ENCODE measurements around the gene RREB1. TPM values are rescaled to one million over a fixed set of nuclear protein-coding genes. Genes with fewer than 3 reads are reported as not detected.

The RREB1 gene
- total RNA-seq, 4 donors from 2014 or later: 73.9 to 214 (median 107) TPM

GRCh38 chr6:7203939-7204338 is 96.2 kb downstream of the RREB1 start:
- H3K27ac ChIP-seq: peak overlapping the region in 1 of 4 donors; percentile 3
- H3K27me3 ChIP-seq: no peaks in the 10 kb centered on the region
- peaks cover 0 to 17% (median 7%) of the 10 kb centered on the region in 4 donors for H3K4me1 ChIP-seq
- DNase-seq: no peak
- no peak for TF ChIP-seq CTCF (IDR thresholded peaks at IDR 0.05)
- no peak for TF ChIP-seq POLR2A (IDR thresholded peaks at IDR 0.05)
- TF ChIP-seq POLR2AphosphoS5 (IDR thresholded peaks at IDR 0.05): no peak
- no peak for TF ChIP-seq EP300 (IDR thresholded peaks at IDR 0.05; ENCODE audit: low read depth)
- H3K9me3 ChIP-seq: no peaks in the 10 kb centered on the region
- intact Hi-C loops (cut with DNase I; ENCODE audit: low total_unique reads) (no loop called here), in situ Hi-C loops (cut with MboI; ENCODE audit: low pct_ligation_motif_present in 1 of 4, low pct_unique_long_range_greater_than_20kb in 1 of 4, low sequenced_read_pairs in 3 of 4) (no loop called here)
- 97% methylated on average over 8 of the region's 8 CpGs; no CpG with 5 or more reads in 1 of the 2 donors for WGBS, 2 donors (ENCODE audit: low coverage in 1 of 2)
- H3K36me3 ChIP-seq: no peaks in the 10 kb centered on the region
- H3K4me3 ChIP-seq: no peak overlapping the region

GRCh38 chr6:7204726-7205125 is 97.0 kb downstream of the RREB1 start:
- DNase-seq: no peak
- no peaks in the 10 kb centered on the region for H3K27me3 ChIP-seq
- H3K4me3 ChIP-seq: no peak overlapping the region
- WGBS, 2 donors (ENCODE audit: low coverage in 1 of 2): 91 to 100% methylated on average over 3 of the region's 3 CpGs
- intact Hi-C loops (cut with DNase I; ENCODE audit: low total_unique reads) (no loop called here), in situ Hi-C loops (cut with MboI; ENCODE audit: low pct_ligation_motif_present in 1 of 4, low pct_unique_long_range_greater_than_20kb in 1 of 4, low sequenced_read_pairs in 3 of 4) (no loop called here)
- TF ChIP-seq CTCF (IDR thresholded peaks at IDR 0.05): no peak
- TF ChIP-seq POLR2AphosphoS5 (IDR thresholded peaks at IDR 0.05): no peak
- H3K9me3 ChIP-seq: no peaks in the 10 kb centered on the region
- no peak overlapping the region for H3K27ac ChIP-seq
- H3K36me3 ChIP-seq: no peaks in the 10 kb centered on the region
- peaks cover 0 to 19% (median 9%) of the 10 kb centered on the region in 4 donors for H3K4me1 ChIP-seq

GRCh38 chr6:7207720-7208119 is 100.0 kb downstream of the RREB1 start:
- H3K9me3 ChIP-seq: no peaks in the 10 kb centered on the region
- no peak for DNase-seq
- intact Hi-C loops (cut with DNase I; ENCODE audit: low total_unique reads) (no loop called here), in situ Hi-C loops (cut with MboI; ENCODE audit: low pct_ligation_motif_present in 1 of 4, low pct_unique_long_range_greater_than_20kb in 1 of 4, low sequenced_read_pairs in 3 of 4) (no loop called here)
- H3K27me3 ChIP-seq: no peaks in the 10 kb centered on the region
- peaks cover 0 to 18% (median 7%) of the 10 kb centered on the region in 4 donors for H3K36me3 ChIP-seq
- H3K4me1 ChIP-seq: peaks cover 0 to 7% (median 3%) of the 10 kb centered on the region in 4 donors
- 93 to 99% methylated on average over 4 of the region's 4 CpGs for WGBS, 2 donors (ENCODE audit: low coverage in 1 of 2)
- no peak overlapping the region for H3K4me3 ChIP-seq
- TF ChIP-seq POLR2A (IDR thresholded peaks at IDR 0.05): no peak
- no peak overlapping the region for H3K27ac ChIP-seq

- TF ChIP-seq POLR2AphosphoS5 (IDR thresholded peaks at IDR 0.05) (no peak), POLR2A (IDR thresholded peaks at IDR 0.05) (no peak), EP300 (IDR thresholded peaks at IDR 0.05; ENCODE audit: low read depth) (no peak), CTCF (IDR thresholded peaks at IDR 0.05) (no peak)
- Histone ChIP-seq H3K4me1 (peaks cover 0 to 7% (median 3%) of the 10 kb centered on the region in 4 donors), H3K27me3 (no peaks in the 10 kb centered on the region), H3K9me3 (no peaks in the 10 kb centered on the region), H3K27ac (no peak overlapping the region), H3K4me3 (no peak overlapping the region), H3K36me3 (peaks cover 0 to 37% (median 14%) of the 10 kb centered on the region in 4 donors)
- DNase-seq: no peak
- intact Hi-C loops (cut with DNase I; ENCODE audit: low total_unique reads): no loop called here
- WGBS, 2 donors (ENCODE audit: low coverage in 1 of 2): 97 to 100% methylated on average over 2 of the region's 2 CpGs
- in situ Hi-C loops (cut with MboI; ENCODE audit: low pct_ligation_motif_present in 1 of 4, low pct_unique_long_range_greater_than_20kb in 1 of 4, low sequenced_read_pairs in 3 of 4): no loop called here
These were observed 105.7 kb downstream of the RREB1 start for GRCh38 chr6:7213416-7213815.

- no peaks in the 10 kb centered on the region for H3K27me3 ChIP-seq
- no peak overlapping the region for H3K27ac ChIP-seq
- DNase-seq: no peak
- peaks cover 0 to 37% (median 14%) of the 10 kb centered on the region in 4 donors for H3K36me3 ChIP-seq
- H3K4me1 ChIP-seq: peaks cover 0 to 6% (median 3%) of the 10 kb centered on the region in 4 donors
- in situ Hi-C loops (cut with MboI; ENCODE audit: low pct_ligation_motif_present in 1 of 4, low pct_unique_long_range_greater_than_20kb in 1 of 4, low sequenced_read_pairs in 3 of 4) (no loop called here), intact Hi-C loops (cut with DNase I; ENCODE audit: low total_unique reads) (no loop called here)
- TF ChIP-seq CTCF (IDR thresholded peaks at IDR 0.05) (no peak), POLR2AphosphoS5 (IDR thresholded peaks at IDR 0.05) (no peak), POLR2A (IDR thresholded peaks at IDR 0.05) (no peak), EP300 (IDR thresholded peaks at IDR 0.05; ENCODE audit: low read depth) (no peak)
- no peaks in the 10 kb centered on the region for H3K9me3 ChIP-seq
- WGBS, 2 donors (ENCODE audit: low coverage in 1 of 2): 91% methylated on average over 5 of the region's 5 CpGs; no CpG with 5 or more reads in 1 of the 2 donors
- no peak overlapping the region for H3K4me3 ChIP-seq
These were observed 106.7 kb downstream of the RREB1 start for GRCh38 chr6:7214468-7214867.

Measured in transverse colon (tissue), 4 donors.